Measurements from ENCODE around the gene SCARB1.

Gene SCARB1

DNA sequence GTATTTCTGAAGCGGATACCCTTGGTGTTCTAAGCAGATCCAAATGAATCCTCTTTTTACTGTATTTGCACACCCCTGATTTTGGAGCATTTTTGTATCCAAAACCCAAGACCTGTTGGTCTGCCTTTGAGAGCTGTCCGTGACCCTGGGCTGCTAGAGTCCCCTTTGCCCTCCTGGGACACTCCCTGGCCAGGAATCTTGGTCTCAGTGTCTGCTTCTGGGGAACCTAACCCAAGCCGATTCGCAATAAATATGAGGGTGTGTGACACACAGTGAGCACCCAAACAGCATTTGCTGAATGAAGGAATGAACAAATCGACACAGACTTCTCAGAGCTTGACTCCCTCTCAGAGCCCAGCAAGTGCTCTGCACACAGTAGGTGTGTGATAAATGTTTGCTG lies 92.9 kb downstream of the SCARB1 start:
- DNase-seq: no peak

DNA sequence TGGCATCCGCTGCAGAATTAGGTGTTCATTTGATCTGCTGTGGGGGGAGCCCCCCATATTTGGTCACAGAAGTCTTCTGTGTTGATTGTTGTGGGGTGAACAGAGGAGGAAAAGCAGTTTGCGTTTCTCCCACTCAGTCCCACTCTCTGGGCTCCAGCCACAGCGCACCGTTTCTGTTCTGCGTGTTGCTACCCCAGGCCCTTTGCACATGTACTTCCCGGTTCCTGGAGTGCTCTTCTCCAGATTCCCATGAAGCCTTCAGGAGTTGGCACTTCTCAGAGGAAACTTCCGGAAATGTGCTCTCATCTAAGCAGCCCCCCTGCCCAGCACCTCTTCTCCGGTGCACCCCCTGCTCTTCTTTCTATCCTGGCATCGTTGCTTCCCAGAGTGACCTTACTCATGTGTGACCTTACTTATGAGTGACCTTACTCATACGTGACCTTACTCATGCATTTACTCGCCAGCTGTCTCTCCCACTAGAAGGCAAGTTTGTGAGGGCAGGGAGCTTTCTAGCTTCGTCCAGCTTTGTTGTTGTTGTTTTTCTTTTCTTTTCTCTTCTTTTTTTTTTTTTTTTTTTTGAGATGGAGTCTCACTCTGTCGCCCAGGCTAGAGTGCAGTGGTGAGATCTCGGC lies 93.7 kb downstream of the SCARB1 start:
- DNase-seq: no peak

DNA sequence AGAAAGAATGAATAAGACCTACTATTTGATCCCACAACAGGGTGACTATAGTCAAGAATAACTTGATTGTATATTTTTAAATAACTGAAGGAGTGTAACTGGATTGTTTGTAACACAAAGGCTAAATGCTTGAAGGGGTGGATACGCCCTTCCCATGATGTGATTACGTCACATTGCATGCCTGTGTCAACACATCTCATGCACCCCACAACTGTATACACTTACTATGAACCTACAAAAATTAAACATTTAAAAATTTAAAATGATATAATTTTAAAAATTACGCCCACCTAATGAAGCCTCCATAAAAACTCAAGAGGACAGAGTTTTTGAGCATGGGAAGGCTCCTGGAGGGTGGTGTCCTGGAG lies 94.5 kb downstream of the SCARB1 start:
- no peak for DNase-seq

DNA sequence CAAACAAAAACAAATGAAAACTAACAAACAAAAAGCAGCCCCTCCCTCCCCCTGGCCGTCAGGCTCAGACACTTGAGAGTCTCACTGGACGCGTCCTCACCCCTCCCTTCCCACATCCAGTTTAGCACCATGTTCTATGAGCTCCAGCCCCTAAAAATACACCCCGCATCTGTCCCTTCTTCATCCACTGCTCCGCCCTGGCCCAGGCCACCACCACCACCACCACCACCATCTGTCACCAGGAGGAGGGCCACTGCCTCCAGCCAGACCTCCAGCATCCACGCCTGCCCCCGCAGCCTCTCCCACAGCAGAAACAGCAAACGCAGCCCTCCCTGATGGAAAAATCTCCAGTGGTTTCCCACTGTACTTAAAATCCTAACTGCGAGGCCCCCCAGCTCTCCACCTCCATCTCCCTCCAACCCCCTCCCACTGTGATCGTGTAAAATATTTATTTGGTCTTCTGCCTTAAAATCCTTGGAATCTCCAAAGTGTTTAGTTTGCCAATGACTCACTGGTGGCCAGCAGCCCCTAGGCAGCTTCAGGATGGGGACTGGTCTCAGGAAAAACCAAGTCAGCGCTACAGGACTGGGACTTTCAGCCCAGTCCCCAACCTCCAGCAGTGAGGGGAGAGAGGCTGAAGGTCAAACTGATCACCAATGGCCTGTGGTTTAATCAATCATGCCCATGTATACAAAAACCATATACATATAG lies 95.1 kb downstream of the SCARB1 start:
- DNase-seq: no peak

DNA sequence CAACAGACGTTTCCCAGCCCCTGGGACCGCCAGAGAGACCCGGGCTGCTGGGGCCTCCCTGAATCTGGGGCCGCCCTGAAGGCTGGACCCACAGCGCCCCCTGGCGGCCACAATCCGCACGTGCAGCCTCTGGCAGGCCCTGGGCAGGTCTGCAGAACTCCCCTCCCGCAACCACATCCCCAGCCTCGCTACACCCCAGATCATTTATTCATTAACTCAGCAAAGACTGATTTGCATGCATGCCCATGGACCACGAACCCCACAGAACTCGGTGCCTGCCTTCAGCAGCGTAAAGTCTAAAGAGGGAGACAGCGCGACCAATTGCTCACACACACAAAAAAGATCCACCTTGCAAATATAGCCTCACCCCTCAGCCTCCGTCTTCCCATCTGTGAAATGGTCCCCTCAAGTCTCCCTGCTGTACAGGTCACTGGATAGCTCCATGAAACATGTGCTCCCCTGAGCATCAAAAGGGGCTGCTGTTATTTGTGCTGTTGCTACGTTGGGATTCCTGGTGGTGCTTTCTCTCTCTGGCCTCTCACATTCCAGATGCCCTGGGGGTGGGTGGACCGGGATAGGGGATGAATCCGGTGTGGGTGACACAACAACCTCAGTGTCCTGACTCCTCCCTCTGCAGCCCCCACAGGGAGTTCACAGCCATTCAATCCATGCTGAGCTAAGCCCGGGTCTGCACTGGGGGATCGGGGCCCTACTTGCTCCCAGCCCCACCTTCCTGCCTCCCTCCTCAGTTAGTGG lies 96.4 kb downstream of the SCARB1 start:
- DNase-seq: peak; percentile 43 to 60

DNA sequence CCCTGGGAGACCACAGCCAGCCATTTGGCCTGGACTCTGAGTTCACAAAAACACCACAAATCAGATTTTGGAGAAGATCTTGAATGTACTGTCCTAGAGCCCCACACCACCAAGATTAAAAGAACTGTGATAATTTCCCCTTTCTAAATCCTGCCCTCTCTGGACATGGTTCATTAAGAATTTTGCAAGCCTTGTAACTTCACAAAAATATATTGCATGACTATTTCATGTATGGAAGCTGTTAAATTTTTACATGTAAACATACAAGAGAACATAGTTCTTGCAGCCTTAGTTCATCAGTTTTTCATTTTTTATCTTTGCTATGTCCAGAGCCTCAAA lies 97.0 kb downstream of the SCARB1 start:
- no peak for DNase-seq

DNA sequence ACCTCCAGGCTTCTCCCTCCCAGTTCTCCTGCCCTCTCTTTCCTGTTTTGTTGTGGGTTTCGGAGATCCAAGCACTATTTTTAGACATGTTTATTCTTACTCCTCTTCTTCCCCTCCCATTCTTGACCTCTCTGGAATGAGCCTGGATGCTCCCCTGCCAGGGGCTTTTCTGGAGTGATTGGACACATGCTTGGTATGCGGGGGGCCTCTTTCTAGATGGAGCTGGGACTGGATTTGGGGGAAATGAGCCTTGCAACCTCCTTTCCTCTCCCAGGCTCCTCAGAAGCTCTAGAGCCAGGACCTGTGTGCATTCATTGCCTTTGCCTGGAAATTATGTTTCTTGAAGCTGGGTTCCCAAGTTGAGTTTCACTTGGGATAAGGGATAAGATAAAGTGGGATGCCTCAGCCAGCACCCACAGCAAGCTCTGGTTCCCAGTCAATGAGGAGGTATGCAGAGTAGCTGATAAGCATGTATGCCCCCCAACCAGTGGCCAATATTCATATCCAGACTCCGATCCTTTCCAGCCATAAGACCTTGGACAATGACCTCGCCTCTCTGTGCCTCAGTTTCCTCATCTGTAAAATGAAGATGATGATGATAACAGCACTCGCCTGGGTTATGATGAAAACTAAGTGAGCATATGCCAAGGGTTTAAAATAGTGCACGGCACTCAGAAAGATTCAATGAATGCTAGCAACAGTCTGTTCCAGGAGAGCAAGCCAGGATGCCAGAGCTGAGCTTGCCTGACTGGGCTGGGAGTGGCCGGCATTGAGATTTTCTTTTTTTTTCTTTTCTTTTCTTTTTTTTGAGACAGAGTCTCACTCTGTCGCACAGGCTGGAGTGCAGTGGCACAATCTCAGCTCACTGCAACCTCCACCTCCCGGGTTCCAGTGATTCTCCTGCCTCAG lies 97.8 kb downstream of the SCARB1 start:
- DNase-seq: no peak

DNA sequence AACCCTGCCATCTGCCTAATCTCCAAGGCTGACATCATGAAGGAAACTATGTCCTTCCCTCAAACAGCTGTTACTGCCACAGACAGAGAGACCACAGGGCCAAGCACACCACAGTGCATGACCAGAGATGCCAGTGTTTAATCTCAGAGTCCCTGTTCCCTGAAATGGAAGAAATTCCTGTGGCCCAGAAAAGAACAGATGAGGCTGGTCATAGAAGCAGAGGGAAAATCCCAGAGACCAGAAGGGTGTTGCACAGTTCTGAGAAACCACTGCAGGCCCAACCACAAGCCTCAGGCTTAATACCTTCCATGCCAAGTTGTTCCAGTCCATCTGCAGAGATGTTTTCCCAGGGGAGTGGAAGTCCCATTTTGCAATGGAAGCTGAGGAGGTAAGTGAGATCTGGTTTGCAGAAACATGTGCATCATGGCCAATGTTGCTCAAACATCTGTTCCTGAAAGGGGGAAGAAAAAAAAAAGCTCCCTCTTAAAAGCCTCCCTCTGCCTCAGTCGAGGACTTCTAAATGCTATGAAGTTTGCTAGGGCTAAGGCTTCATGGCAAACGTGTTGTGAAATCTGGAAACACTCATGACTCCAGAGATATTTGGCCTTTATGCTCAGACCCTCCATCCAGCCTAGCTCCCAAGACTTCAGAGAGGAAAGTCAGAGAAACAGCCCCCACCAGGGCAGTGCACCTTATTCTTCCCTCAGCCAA lies 98.6 kb downstream of the SCARB1 start:
- no peak for DNase-seq

DNA sequence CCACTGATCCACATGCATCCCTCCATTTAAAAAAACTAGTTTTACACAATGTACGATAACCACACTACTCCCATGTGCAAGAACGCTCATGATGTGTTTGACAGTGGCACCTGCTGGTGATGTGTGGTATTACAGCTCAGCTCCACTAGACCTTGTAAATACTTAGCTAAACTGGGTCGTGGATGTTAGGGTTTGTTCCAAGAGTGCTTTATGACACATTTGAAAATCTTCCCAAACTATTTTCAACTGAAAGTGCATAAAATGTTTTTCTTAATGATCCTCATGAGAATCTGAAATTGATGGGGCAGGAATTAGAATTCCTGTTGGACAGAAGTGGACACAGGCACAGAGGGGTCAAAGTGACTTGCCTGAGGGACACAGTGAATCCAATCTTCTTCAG lies 99.2 kb downstream of the SCARB1 start:
- DNase-seq: peak in 1 of 2 experiments; percentile 31

DNA sequence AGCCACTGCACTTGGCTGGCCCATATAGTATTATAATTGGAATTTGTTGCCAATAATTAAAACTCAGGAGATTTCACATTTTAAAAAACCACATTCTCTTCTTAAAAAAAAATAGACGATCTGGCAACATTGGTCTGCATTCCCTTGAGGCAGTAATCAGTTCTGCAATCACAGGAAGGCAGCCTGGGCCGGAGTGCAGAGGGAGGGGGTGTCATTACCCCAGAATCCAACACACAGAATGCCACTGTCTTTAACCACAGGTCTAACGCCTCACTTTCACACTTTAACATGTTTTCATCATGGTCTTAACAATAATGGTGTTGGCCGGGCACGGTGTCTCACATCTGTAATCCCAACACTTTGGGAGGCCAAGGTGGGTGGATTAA lies 100.1 kb downstream of the SCARB1 start:
- DNase-seq: no peak

DNA sequence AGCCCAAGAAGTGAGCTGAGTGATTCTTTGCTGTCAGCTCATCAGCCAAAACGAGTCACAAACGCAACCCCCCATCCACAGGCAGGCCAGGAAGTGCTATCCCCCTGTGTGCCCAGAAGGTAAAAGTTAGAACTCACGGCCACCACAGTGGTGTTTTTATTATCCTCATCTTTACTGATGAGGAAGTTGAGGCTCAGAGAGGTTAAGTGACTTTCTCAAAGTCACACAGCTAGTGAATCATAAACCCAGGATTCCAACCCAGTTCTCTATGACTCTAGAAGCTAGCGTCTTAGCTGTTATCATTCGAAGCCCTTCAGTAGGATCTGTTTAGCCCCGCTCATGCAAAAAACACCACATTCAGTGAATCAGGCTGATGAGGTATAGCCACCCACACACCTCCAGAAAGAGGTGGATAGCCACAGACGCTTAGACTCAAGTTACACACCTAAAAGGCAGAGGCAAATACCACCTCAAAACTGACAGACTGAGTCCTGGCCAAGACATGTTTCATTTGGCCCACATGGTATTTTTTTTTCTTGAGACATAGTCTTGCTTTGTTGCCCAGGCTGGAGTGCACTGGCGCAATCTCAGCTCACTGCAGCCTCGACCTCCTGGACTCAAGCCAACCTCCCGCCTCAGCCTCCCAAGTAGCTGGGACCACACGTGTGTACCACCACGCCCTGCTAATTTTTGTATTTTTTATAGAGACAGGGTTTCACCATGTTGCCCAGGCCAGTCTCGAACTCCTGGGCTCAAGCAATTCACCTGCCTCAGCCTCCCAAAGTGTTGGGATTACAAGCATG lies 100.7 kb downstream of the SCARB1 start:
- DNase-seq: no peak

DNA sequence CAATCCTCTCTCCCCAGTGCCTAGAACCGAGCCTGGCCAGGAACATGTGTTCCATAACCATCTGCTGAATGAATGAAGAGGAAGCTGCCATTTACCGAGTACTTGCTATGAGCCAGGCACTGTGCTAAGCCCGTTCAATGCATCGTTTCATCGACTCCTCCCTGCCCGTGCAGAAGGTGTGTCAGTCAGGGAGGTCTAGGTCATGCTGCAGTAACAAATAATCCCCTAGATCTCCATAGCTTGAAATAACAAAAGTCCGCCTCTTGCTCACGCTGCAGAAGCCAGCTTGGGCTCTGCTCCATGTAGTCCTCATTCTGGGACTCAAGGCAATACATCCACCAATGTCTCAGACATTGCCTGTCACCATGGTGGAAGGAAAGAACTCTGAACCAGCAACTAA lies 101.3 kb downstream of the SCARB1 start:
- DNase-seq: no peak

DNA sequence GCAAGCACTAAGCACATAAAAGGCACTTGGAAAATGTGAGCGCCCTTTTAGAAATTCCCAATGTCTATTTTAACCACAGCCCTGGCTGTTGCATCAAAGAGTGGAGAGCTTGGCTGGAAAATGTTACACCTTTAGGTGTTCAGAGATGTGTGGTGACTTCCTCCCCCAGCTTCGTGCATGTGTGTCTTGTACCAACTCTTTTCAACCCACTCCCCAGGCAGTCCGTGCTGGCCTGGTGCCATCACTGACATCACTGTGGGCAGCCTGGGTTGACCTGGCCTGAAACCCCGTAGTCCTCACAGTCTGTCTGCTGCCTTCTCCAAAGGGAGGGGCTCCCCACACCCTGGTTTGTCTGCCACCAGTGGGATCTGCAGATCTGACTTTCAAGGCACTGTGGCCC lies 101.8 kb downstream of the SCARB1 start:
- no peak for DNase-seq

DNA sequence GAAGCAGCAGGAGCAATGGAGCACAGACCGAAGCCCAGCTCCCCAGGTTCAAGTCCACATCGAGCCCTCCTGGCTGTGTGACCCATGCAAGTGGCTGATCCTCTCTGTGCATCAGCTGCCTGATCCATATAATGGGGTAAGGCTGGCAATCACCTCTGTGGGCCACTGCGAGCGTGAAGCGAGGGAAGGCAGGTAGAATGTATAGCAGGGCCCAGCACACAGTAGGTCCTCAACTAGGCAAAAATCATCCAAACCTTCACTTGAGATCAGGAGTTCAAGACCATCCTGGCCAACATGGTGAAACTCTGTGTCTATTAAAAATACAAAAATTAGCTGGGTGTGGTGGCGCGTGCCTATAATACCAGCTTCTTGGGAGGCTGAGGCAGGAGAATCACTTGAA lies 102.6 kb downstream of the SCARB1 start:
- DNase-seq: no peak

DNA sequence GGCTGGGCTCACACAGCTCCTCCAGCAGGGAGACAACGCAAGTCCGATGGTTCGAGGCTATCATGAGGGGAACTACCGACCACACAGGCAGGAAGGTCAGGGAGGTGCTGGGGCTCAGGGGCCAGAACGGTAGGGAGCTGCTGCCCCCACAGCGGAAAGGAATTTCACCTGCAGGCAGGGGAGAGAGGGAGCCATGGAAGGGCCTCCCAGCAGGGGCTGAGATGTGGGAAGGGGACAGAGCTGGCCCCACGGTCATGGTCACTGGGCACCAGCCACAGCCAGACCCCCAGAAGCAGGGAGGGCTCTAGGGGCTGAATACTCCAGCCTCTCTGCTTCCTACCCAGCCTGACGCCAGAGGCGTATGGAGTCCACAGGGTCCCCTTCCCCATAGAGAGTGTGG lies 103.1 kb downstream of the SCARB1 start:
- no peak for DNase-seq

DNA sequence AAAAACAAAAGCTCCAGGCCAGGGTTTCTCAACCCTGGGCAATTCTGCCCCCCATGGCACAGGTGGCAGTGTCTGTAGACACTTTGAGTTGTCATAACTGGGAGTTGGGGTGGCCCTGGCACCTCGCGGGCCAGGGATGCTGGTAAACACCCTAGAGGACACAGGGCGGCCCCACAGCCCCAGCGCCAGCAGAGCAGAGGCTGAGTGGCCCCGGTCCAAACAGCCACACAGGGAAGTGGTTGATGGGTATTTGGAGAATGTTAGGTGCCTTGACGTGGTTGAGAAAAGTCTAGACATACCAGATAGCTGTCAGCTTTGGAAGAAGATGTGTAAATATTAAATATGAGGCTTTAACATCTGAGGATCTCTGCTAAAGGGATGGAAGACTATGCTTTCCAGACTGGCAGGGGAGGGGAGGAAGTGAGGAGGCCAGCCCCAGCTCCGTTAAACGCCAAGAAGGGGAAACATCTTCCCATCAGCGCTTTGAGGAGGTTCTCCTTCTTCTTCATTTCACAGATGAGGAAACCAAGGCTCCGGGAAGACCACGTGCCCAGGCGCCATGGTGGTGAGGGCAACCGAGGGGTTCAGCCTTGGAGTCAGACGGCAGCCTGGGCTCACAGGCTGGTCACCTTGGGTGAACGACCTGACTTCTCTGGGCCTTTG lies 103.7 kb downstream of the SCARB1 start:
- DNase-seq: no peak

DNA sequence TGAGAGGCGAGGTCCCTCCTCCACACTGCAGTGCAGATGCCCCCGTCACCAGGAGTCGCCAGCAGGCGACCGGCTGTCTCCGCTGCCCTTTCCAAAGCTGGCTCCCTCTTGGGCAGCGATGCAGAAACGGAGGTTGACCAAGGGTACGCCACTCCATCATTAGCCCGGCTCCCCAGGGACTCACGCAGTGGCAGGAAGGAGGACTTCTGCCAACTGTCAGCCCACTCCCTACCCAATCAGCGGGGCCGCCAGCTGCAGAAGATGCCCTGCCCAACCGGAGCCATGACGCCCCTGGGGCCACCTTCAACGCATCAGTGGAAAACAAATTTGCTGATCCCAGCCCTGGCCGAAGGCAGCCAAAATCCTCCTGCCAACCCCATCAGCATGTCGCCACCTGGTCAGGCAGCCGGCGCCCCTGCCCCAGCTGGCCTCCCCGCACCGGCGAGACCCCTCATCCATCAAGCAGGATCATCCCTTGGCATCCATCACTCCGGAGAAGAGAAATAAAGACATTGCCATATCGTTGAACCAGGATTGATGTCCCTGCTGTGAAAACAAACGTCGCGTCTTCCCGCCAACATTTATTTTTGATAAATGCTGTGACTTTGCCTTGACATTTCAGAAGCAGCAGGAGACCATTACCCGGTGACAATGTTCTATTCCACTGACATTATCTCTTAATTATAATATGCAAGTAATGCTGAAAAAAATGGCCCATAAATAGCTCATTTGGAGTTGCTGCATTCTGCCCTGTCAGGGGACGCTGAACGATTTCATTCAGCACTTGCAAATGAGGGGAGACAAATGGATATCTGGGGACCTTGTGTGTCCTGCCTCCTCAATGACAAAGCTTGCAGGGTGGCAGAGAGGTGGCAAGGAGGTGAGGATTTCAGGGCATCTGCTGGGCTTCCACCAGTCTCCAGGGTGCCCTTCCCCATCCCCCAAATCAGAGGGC lies 105.1 kb downstream of the SCARB1 start:
- DNase-seq: peak; percentile 92 to 95

DNA sequence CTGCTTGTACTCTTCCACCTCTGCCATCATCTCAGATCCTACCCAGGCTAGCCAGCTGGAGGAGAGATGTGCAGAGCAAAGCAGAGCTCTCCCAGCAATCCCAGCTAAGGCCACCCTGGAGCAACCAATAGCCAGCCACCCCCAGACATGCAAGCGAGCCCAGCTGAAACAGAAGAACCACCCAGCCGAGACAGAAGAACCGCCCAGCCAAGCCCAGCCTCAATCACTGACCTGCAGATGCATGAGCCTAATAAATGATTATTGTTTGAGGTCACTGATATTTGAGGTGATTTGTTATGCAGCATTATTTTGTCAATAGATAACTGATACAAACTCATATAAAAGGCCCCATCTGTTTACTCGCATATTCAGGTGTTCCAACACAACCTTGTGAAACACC lies 106.3 kb downstream of the SCARB1 start:
- DNase-seq: no peak

DNA sequence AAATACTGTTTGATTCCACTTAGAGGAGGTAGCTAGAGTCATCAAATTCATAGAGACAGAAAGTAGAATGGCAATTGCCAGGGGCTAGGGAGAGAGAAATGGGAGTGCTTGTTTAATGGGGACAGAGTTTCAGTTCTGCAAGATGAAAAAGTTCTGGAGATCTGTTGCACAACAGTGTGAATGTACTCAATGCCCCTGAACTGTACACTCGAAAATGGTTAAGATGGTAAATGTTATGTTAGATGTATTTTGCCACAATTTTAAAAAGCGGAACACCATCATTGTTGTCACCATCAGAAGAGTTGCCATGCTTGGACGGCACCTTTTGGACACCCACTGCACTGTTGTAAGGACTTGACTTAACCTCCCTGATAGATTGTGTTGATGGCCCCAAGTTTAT lies 106.9 kb downstream of the SCARB1 start:
- DNase-seq: no peak

DNA sequence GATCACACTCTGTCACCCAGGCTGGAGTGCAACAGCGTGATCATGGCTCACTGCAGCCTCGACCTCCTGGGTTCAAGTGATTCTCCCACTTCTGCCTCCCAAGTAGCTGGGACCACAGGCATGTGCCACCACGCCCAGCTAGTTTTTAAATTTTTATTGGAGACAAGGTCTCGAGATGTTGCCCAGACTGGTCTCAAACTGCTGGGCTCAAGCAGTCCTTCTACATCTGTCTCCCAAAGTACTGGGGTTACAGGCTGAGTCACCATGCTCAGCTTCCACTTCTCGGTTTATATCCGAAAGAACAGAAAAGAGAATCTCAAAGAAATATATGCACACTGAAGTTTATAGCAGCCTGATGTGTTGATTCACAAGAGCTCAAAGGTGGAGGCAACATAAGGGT lies 107.5 kb downstream of the SCARB1 start:
- no peak for DNase-seq
